Nephron progenitor cell (in vitro differentiated cells): ENCODE measurements around the gene RGSL1.

Experiments used
- DNase-seq: peaks from one replicate; pipeline ENCODE4 v3.0.0; 2021
- H3K27ac Mint-ChIP-seq: 2 replicates; pipeline ENCODE4 v1.8.0; 2021; ENCODE audit warnings: mild to moderate bottlenecking, moderate library complexity, mixed read lengths
- H3K27me3 Mint-ChIP-seq: 2 replicates; pipeline ENCODE4 v1.8.0; 2021; ENCODE audit warnings: mild to moderate bottlenecking, low read depth, mixed read lengths; ENCODE audit not compliant: poor library complexity
- H3K36me3 Mint-ChIP-seq: 2 replicates; pipeline ENCODE4 v1.8.0; 2021; ENCODE audit warnings: low read depth, mixed read lengths
- H3K4me1 Mint-ChIP-seq: 2 replicates; pipeline ENCODE4 v1.8.0; 2021; ENCODE audit warnings: mixed read lengths
- H3K4me3 Mint-ChIP-seq: 2 replicates; pipeline ENCODE4 v1.8.0; 2021; ENCODE audit warnings: mild to moderate bottlenecking, moderate library complexity, mixed read lengths
- H3K9me3 Mint-ChIP-seq: 2 replicates; pipeline ENCODE4 v1.8.0; 2021; ENCODE audit warnings: mild to moderate bottlenecking, moderate library complexity, mixed read lengths
- TF ChIP-seq, protein P1 (sequence below): fragments of 200-600 bp; sonication (generic); IDR thresholded peaks from 2 replicates; pipeline ENCODE4 v1.5.0; 2021; ENCODE audit warnings: antibody characterized with exemption

RGSL1 gene

GRCh38 chr1:182552527-182552926 lies 102.6 kb downstream of the RGSL1 start:
- H3K9me3 Mint-ChIP-seq, result peaks cover 10% of the 10 kb centered on the region
- no peak overlapping the region for H3K4me3 Mint-ChIP-seq
- H3K4me1 Mint-ChIP-seq, result no peaks in the 10 kb centered on the region
- H3K27ac Mint-ChIP-seq, result no peak overlapping the region
- no peak for DNase-seq
- H3K36me3 Mint-ChIP-seq, result no peaks in the 10 kb centered on the region
- TF ChIP-seq, protein P1, sequence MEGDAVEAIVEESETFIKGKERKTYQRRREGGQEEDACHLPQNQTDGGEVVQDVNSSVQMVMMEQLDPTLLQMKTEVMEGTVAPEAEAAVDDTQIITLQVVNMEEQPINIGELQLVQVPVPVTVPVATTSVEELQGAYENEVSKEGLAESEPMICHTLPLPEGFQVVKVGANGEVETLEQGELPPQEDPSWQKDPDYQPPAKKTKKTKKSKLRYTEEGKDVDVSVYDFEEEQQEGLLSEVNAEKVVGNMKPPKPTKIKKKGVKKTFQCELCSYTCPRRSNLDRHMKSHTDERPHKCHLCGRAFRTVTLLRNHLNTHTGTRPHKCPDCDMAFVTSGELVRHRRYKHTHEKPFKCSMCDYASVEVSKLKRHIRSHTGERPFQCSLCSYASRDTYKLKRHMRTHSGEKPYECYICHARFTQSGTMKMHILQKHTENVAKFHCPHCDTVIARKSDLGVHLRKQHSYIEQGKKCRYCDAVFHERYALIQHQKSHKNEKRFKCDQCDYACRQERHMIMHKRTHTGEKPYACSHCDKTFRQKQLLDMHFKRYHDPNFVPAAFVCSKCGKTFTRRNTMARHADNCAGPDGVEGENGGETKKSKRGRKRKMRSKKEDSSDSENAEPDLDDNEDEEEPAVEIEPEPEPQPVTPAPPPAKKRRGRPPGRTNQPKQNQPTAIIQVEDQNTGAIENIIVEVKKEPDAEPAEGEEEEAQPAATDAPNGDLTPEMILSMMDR, result no peak
- peaks cover 2% of the 10 kb centered on the region for H3K27me3 Mint-ChIP-seq

DNA sequence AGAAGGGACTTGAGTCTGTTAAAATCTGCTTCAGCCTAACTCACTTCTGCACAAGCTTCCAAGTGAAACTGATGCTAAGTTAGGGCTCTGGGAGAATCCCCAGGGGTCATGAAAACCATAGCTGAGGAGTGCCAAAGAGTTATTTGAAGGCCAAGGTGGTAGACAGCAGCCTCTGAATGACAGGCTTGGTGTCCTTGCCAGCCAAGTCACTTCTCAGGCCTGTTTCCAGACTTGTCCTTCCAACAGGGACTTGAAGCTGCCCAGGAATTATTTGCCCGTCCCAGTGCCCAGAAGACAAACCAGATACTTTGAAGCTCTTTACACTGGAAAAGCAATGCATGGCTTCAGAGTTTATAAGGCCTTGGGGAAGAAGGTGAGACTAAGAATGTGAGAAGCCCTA lies 105.5 kb downstream of the RGSL1 start:
- H3K9me3 Mint-ChIP-seq, result peaks cover 10% of the 10 kb centered on the region
- H3K27ac Mint-ChIP-seq, result no peak overlapping the region
- no peaks in the 10 kb centered on the region for H3K36me3 Mint-ChIP-seq
- no peak for DNase-seq
- H3K27me3 Mint-ChIP-seq, result peaks cover 3% of the 10 kb centered on the region
- H3K4me1 Mint-ChIP-seq, result no peaks in the 10 kb centered on the region
- no peak overlapping the region for H3K4me3 Mint-ChIP-seq
- TF ChIP-seq, protein P1, result no peak

- peaks cover 10% of the 10 kb centered on the region for H3K9me3 Mint-ChIP-seq
- TF ChIP-seq, protein P1, result no peak
- peaks cover 3% of the 10 kb centered on the region for H3K27me3 Mint-ChIP-seq
- no peaks in the 10 kb centered on the region for H3K4me1 Mint-ChIP-seq
- H3K27ac Mint-ChIP-seq, result no peak overlapping the region
- no peak overlapping the region for H3K4me3 Mint-ChIP-seq
- no peaks in the 10 kb centered on the region for H3K36me3 Mint-ChIP-seq
- no peak for DNase-seq
These were observed 106.3 kb downstream of the RGSL1 start for GRCh38 chr1:182556279-182556678.

- H3K9me3 Mint-ChIP-seq, result no peaks in the 10 kb centered on the region
- H3K27ac Mint-ChIP-seq, result no peak overlapping the region
- H3K4me3 Mint-ChIP-seq, result no peak overlapping the region
- no peaks in the 10 kb centered on the region for H3K36me3 Mint-ChIP-seq
- peaks cover 3% of the 10 kb centered on the region for H3K27me3 Mint-ChIP-seq
- TF ChIP-seq, protein P1, result no peak
- DNase-seq, result no peak
- peaks cover 5% of the 10 kb centered on the region for H3K4me1 Mint-ChIP-seq
These were observed 110.5 kb downstream of the RGSL1 start for GRCh38 chr1:182560392-182560984.

- Mint-ChIP-seq H3K36me3 (no peaks in the 10 kb centered on the region), H3K4me3 (no peak overlapping the region), H3K27me3 (peaks cover 3% of the 10 kb centered on the region), H3K9me3 (peaks cover 4% of the 10 kb centered on the region), H3K27ac (no peak overlapping the region), H3K4me1 (peaks cover 5% of the 10 kb centered on the region)
- TF ChIP-seq, protein P1, result no peak
- no peak for DNase-seq
These were observed 111.5 kb downstream of the RGSL1 start for GRCh38 chr1:182561456-182561855.

- Mint-ChIP-seq H3K27ac (no peak overlapping the region), H3K9me3 (peaks cover 4% of the 10 kb centered on the region), H3K4me3 (no peak overlapping the region), H3K27me3 (no peaks in the 10 kb centered on the region), H3K36me3 (no peaks in the 10 kb centered on the region), H3K4me1 (peaks cover 5% of the 10 kb centered on the region)
- TF ChIP-seq, protein P1, result no peak
- no peak for DNase-seq
These were observed 113.1 kb downstream of the RGSL1 start for GRCh38 chr1:182563095-182563494.
